Activated CD4-positive, alpha-beta T cell treated with anti-CD3 and anti-CD28 coated beads, Interleukin-2, amount 50 U/mL, for 16 hours (primary cell): ENCODE measurements around the gene CORO6.

Experiments used
- DNase-seq: peaks from one replicate; pipeline ENCODE4 v3.0.0-alpha.2; 2020

CORO6 gene

DNA sequence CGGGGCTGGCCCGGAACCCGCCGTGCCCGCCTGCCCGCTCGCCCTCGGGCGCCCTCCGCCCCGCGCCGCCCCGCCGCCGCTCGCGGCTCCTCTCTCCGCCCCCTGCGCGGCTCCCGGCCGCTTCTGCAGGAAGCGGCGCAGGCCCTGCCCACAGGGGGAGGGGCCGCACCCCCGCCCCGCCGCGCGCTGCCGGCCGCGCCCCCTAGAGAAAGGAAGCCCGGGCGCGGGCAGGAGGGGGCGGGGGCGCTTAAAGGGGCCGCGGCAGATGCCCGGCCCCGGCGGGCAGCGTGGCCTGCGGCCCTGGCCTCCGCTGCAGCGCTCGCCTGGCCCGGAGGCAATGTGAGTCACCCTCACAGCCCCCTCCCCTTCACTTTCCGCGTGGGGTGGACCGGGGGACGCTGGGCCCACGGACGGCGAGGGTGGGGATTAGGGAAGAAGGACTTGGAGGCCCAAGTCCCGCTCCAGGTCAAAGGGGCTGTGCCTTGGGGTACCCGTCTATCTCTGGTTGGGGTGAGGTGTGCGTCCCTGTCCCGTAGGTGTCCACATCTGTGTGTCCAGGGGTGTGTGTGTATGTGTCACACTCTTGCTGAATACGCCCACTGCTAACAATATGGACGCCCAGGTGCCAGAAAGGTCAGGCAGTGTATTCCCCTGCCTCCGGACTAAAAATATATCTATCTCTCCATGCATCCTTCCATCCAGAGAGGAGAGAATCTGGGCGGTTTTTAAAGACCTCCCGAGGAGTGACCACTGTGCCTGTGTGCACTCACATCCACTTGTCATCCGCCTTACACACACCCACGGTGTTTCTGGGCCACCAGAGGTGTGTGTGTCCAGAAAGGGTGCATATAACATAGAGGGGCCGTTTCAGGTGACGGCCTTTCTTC is 32.9 kb downstream of the CORO6 start, which contains the start of gene GIT1:
TSS of gene GIT1 (minus strand) at position 125 of the 887 bp plus-strand sequence. CDS start 270 bp downstream, outside the sequence.
- DNase-seq, result peak; percentile 85

DNA sequence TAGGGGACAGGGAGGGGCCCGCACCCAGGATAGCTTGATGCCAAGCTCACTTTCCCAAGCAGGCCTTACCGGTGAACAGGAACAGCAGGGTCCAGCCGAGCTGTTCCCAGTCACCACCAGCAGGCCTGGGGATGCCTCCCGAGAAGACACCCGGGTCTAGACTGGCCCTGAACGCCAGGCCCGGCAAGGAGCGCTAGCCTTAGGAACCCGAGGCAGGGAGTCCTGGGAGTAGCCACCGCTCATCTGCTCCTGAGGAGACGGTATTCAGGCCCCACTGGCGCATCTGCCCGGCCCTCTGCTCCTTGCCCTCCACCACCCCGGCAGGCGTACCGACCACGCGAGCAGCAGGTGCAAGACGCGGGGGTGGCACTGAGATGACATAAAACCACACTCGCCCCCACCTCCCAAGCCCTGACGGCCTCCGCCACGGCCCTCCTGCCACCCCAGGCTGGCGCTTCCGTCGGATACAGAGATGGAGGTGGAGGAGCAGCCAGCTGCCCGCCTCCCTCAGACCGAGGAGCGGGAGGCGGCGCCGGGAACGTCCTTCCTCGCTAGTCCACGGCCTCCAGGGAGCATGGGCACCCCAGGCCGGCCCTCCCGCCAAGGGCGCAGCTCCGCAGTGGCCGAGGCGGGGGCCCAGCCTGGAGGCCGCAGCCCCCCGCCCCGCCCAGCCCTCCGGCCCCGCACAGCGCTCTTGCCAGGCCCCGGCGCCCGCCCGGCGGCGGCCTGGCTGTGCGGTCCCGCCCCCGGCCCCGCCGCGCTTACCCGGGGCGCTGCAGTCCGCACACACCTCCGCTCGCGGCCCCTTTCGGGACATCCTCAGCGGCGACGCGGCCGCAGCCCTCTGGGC is 33.9 kb downstream of the CORO6 start:
- peak; percentile 51 for DNase-seq

DNA sequence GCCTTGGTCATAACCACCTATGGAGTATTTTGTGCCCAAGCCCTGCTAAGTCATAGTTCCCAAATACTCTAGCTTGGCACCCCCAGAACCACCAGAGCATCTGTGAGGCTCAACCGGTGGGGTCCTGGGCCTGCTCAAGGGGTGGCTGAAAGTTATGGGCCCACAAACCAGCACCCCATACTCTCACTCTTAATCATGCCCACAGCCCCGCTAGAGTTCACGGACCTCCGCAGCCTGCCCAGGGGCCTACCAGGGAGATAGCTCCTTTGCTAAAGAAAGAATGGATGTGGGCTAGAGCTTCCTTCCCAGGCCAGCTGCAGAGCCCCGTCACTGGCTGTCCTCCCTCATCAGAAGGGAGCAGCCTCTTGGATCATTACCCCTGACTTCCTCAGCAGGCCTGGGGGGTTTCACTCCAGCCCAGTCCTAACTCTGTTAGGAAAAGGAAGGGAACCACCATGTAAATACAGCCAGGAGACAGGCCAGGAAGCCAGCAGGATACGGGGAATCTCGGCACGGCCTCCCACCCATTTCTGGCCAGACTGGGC is 34.6 kb downstream of the CORO6 start:
- no peak for DNase-seq

DNA sequence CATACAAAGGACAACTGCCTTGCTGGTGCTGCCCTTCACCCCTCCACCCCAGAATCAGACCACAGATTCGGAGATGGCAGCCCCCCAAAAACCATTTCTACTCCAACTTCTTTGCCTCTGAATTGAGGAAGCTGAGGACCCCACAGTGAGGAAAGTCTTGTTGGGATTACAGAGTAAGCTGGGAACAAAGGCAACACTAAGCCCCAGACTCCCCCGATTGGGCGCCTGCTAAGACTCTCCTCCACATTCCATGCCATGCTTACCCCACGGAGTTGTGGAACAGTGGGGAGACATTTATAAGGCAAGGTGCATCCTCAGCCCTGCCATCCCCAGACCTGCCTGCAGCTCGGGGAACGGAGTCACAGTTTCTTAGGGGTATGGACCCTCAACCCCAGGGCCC is 35.1 kb downstream of the CORO6 start:
- no peak for DNase-seq

DNA sequence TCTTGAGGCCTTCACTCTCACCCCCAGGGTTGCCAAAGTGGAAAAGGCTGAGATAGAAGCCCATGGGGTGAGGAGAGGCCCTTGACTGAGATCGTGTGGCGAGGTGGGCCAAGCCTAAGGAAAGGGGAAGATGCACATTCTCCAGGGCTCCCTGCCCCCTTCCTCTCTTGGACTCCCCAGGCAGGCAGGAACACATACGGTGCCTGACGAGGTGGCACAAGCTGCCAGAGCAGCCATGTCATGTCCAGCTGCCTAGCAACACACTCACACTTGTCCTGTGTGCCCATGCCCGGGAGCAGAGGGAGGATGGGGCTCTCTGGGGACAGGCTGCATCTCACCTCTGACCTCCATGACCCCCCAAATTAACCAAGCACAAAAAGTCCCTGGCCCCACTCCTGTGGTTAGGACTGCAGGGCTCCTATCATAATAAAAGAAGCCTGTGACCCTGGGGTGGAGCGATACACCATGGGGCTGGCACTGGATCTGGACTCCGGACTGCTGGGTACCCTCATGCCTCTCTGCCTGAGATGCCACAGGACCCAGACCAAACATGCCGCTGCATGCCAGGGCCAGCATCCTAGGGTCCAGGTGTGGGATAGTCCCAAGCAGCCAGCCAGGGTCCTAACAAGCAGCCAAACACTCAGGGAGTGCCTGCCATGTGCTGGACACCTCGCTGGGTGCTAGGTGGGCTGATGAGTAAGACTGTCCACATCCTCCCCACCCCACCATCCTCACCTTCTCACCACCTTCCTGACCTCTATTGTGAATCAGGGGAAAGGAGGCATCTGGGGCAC is 35.8 kb downstream of the CORO6 start:
- DNase-seq, result no peak

DNA sequence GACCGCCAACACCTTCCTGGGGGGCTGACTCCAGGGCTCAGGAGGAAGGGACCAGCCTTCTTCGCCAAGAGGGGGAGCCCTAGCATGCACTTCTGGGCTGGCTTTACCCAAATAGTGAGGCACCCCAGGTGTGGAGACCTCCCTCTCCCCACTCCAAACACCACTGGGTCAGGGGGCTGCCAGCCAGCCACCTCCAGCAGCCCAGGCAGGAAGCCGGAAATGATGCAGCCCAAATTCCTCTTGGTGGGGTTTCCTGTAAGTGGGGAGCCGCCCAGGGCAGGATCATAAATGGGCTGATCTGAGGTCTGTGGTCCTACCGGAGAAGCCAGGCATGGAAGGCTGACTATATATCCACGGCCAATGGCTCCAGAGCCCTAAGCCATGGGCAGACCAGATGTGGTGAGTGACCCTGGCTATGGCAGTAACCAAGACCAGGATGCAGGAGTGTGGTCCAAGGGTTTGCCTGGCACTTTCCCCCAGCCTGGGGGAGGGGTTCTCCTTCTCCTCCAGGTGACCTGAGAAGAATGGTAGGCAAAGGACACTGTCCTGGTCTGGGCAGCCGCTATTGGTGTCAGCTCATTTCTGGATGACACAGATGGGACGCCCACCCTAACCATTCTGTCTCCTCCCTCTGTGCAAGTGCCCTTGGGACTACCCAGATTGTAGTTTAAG is 37.5 kb downstream of the CORO6 start:
- DNase-seq, result peak; percentile 34

DNA sequence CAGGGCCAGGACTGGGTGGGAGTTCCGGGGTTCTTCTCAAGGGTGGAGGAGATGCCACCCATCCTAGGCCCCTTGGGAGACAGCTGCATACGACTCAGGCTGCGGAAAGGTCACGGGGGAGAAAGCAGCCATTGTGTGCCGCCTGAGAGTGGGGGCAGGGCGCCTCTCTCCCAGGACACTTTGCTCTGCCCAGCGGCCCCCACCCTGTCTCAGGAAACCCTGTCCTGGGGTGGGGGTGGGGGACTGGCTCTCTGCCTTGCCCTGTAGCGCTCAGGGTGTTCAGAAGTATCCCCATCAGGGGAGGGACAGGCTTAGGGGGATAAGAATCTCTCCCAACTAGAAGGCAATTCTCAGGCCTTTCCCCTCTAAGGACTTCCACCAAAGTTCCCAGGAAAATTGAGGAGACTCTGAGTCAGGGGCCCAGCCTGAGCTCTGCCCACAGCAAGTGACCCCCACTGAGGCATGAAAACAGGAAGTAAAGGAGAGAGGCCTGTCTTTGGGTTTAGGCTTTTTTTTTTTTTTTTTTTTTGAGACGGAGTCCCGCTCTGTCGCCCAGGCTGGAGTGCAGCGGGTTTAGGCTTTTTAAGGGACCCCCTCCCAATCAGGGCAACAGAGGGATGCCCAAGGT is 38.1 kb downstream of the CORO6 start:
- DNase-seq, result no peak

DNA sequence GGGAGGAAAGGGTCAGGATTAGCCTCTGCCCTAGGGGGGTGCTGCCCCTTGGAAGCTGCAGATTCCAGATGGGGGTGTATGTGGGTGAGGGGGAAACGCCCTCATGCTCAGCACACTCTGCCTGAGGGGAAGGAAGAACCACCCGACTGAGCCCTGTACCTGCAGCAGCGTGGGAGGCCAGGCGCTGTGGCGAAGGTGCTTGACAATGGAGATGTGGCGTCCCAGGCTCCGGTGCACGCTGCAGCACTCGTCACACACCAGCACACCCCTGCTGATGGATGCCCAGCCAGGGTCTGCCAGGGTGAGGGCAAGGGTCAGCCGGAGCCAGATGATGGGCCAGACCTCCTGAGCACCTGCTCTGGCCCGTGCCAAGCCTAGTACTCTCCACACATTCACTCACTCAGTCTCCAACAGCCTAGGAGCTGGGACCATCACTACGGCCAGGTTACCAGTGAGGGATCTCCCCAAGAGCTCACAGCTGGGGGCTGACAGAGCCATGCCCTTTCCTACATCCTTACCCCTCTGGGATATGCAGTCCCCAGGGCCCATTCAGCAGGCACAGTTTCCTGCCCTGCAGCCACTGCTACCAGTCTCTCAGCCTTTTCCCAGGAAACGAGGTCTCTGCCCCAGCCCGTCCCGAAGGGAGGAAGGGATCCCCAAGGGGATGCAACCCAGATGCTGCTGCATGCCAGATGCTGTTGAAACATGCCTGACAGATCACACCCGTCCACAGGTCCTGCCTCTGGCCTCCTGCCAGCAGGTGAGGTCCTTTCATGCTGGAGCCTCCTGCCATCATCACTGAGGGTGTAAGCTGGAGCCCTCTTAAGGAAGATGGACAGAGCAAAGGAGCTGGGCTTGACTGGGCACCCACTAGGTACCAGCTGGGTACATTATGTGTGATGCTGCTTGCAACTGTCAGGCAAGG is 39.1 kb downstream of the CORO6 start:
- DNase-seq, result no peak

DNA sequence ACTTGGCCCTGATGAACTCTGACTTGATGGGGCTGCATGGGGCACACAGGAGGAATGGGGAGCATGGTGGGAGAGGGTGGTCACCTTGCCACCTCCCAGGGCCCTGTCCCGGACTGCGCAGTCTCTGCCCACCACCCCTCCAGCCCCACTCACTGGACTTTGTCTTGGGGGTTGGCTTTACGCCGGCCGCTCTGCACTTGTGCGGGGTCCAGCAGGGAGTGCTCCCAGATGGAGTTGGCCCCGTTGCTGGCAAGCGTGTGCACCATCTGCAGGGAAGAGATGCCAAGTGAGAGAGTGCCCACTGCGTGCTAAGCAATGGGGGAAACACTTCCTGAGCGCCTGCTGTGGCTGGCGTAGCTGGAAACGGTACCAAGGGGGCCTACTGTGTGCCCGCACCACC is 39.9 kb downstream of the CORO6 start:
- DNase-seq, result no peak

DNA sequence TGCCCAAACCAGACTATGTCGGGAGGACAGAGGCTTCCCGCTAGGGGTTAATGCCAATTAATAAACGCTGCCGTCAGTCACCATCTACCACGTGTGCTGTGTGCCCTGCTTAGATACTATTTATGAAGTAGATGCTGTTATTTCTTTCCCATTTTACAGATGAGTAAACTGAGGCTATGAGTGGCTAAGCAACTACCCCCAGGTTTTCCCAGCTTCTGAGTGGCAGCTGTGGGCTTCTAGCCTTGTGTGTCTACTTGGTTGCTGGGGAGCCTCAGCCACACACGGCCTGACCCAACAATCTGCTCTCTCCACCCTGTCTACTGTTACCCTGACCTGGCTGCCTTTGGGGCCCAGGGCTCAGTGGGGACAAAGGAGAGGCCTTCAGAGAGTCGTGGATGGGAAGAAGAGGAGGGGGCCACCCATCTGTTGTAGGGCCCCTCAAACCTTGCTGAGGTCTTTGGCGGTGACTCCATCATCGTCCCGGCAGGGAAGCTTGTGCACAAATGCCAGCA is 40.4 kb downstream of the CORO6 start:
- no peak for DNase-seq

DNA sequence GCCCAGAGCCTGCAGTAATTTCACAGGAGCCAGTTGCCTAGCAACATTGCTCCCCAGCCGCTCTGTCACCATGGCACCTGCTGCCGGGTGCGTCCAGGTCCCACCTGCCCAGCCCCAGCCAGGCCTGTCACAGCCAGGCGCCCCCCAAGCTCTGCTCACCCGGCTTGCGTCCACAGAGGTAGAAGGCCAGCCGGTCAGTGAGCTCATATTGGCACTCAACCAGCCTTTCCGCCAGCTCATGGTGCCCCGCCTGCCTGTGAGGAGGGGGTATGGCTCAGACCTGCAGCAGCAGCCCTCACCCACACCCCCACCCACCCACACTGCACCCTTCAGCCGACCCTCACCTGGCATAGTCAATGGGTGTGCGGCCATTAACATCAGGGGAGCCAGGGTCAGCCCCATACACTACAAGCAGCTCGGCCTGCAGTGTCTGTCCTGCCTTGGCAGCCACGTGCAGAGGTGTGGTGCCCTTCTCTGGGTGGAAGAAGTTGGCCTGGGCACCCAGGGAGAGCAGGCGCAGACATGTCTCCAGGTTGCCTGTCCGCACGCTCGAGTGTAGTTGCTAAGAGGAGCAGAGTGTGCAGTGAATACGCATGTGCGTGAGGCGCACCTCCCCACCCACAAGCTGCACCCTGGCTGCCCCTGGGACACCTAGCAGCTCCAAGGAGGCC is 41.0 kb downstream of the CORO6 start:
- DNase-seq, result no peak

DNA sequence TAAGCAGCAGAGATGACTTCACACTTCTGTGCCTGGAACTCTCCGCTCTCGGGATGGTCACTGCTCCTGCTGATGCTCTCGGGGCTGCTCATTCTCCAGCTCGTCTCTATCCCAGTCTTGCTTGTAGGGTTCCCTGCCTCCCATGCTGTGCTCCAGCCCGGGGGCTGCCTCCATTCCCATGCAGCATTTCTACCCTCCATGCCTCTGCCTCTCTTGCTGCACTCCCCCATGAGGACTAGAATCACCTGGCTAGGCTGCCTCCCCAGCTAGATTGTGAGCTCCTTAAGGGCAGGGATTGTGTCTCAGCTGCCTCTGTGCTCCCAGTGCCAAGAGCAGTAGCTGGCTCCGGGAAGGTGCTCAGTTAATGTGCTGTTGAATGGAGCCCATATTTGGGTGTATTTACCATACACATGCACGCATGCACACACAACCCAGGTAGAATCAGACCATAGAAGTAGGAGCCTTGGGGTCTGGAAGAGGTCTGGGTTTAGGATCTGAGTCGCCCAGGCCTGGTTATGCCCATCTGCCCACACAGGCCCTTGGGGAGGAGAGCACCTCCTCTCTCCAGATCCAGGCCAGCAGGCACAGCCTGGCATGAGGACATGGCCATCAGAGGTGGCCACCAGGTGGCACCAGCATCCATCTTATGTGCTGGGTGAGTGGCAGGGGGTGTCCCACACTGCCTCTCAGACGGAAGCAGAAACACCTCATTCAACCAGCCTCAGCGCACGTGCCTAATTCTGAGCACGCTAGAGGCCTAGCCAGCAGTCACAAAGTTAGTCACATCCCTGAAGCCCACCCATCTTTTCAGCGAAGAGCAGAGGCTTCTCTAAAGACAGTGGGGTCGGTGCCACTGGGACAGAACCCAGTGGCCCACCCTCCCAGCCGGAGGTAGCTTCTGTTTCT is 42.6 kb downstream of the CORO6 start:
- DNase-seq, result peak; percentile 92

DNA sequence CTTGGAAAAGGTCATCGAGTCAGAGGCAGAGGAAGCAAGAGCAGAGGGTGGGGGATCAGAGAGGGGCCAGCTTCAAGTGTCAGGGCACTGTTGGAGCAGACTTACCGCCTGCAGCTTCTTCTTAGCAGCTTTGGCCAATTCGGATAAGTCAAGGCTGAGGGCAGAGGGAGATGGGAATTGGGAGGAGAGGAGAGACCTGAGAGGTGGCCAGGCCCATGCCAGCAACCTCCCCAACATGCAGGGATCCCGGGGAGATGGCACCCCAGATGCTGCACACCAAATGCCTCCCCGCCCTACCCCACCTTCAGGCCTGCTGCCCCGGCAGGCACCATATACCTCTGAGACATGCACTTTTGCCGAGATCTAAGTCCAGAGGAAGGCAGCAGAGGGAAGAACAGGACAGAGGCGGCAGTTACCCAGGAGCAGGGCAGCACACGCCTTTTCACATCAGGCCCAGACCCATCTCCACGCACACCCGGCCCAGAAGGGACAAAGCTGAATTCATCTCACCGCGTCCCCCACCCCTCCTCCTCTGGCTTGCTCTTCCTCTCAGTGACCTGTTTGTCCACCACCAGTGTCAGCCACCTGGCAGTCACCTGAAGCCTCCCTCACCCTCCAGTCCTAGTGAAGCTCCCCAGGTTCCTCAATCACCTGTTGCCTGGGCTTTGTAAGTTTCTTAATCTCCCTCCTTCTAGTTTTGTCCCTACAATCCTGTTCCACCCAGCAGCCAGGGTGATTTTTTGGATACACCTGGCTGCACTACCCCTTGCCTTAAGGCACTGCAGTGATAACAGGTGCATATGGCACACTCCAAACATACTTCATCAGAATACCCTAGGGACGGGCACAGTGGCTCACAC is 43.9 kb downstream of the CORO6 start:
- DNase-seq, result no peak

DNA sequence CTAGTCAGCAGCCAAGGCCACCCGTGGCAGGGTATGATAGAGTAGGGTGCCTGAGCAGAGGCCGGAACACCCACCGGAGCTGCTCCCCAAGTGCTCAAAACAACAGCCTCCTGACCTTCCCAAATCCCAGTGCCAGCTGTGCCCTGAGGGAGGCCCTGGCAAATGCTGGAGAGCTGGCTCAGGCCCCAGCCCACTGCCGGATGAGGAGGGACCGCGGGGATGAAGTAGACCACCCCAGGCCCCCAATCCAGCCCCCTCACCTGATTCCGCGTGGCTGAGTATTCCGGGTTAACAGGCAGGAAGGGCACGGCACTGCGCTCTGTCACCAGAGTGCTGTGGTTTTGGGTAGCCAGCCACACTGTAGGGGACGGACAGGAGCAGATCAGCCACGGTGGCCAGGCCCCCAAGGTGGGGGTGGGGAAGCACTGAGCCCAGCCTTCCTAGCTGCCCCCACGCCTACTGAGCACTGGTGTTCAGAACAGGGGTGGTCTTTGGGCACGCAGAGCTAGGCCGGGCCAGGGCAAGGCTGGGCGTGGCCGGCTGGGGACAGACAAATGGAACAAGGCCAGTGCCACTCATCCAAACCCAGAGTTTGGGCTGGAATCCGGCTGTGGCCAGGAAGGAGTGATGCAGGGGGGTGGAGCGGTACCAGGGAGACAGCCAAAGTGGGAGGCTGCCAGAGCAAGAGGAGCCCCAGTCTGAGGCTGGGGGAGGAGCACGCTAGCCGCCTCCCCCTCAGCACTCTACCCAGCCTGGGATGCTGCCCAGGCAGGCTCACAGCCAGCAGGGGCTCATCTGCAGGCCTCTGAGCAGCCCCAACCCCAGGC is 45.1 kb downstream of the CORO6 start:
- no peak for DNase-seq

DNA sequence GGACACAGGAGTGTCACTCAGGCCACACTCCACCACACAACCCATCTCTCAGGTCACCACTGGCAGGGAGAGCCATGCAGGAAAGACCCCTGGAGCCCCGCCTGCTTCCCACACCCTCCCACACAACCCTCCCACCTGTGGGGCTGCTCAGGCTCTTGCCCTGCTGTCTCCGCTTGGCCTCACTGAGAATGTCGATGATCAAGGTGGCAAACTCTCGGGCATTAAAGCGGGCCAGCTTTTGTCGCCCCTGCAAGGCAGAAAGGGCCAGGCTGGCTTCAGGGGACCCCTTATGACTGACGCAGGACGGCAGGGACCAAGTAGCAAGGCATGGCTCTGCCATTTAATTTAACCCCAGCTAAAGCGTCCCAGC is 45.7 kb downstream of the CORO6 start:
- no peak for DNase-seq

DNA sequence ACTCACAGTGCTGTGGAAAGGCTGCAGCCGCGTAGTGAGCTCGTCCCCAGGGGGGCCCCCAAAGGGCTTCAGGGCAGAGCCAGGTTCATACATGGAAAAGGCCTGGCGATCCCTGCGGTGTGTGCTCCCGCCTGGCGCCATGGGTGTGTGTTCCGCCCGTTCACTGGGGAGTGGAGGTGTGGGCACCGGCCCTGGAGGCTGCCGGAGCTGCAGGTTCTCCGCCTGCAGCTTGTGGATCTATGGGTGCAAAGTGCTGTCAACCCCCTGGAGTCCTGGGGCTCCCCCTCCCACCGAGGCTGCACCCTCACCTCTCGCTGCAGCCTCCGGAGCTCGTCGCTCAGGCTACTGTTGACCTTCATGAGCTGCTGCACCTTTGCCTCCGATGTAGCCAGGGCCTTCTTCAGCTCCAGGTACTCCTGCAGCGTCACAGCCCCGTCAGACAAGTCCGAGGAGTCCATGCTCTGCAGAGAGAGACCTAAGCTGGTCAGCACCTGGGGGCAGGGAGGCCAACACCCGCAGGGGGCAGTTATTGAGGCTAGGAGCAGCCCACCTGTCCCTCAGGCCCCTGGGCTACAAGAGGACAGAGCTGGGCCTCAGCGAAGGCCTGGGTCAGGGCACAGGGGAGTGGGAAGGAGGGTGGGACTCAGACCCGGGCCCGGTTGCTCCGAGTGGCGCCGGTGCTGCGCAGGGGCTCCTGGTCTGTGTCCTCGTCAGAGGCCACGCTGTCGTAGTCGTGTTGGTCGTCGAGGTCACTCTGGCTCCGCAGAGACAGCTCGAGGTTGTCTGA is 46.3 kb downstream of the CORO6 start:
- DNase-seq, result no peak
